HG03521 (cell line): ENCODE results near the gene SLF1.

ENCODE experiments used
- ATAC-seq: cut with Tn5 transposase; IDR thresholded peaks from one replicate; pipeline ENCODE4 v1.9.1; 2021; ENCODE audit warnings: mild to moderate bottlenecking, moderate library complexity; ENCODE audit not compliant: unreplicated experiment

SLF1 gene

DNA sequence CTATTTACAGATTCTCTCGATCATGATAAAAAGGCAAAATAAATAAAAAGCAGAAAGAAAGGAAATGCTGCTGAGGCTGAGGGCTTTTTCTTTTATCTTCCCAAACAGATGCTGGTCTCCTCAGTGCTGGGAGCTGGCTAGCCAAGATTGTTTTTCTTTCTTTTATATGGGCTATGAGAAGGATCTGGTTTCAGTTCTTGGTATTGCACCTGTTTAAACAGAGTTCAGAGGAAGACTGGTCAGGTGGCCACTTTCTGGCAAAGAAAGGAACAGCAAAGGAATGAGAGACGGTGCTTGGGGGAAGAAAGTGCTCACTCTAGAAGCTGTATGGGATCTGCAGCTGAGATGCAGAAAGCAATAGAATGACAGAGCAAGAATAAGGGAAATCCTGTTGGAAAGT, 88.9 kb downstream of the SLF1 start:
- no peak for ATAC-seq

DNA sequence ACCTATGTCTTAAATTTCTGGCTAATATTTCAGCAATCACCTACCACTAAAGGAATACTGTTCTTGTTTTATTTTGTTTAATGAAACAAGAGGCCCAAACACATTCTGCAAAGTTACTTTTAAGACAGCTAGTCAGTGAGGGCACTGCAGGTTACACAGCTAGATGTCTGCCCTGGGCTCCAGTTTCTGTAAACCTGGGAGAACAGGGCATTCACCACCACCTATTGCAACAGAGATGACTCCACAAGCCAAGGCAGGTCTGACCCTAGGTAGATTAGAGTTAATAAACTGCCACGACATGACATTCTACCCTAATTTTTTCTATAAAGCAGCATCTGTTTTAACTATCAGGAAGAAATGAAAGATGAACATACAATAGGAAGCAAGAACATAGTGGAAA, 90.8 kb downstream of the SLF1 start:
- no peak for ATAC-seq

DNA sequence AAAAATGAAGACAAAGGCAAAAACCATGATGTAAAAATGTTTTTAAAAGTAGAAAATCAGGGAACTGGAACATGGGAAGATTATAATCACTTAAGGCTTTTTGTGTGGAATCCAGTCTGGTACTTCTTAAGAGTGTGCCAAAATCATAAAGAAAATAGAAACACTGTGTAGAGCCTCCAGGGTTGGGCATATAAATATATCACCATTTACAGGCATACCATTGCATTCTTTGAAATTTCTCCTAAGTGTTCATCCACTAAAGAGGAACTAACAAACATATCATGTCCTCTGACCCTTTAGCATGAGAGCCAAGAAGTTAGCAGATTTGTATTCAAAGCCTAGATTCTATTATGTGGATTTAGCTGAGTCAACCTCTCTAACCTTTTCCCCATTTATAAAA, 93.3 kb downstream of the SLF1 start:
- ATAC-seq, result no peak

DNA sequence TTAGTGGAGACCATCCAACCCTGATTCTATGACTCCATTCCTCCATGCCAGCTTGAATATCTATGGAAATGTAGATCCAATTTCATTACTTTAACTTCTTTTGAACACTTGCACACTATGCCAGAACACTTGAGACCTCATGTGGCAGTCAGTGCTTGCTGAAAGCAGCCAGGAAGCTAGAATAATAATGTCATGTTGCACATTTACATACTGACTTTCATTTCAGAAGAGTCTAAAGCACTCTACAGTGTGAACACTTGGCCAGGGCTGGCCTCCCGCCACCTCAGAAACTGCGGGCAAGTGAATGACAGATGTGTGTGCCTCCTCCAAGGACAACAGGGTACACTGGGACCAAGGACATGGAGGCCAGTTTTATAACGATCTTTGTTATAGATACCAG, 97.3 kb downstream of the SLF1 start:
- no peak for ATAC-seq

- ATAC-seq, result no peak
Observed at GRCh38 chr5:94725142-94725541, 106.7 kb downstream of the SLF1 start.

- no peak for ATAC-seq
Observed at GRCh38 chr5:94731471-94731870, 113.0 kb downstream of the SLF1 start.

DNA sequence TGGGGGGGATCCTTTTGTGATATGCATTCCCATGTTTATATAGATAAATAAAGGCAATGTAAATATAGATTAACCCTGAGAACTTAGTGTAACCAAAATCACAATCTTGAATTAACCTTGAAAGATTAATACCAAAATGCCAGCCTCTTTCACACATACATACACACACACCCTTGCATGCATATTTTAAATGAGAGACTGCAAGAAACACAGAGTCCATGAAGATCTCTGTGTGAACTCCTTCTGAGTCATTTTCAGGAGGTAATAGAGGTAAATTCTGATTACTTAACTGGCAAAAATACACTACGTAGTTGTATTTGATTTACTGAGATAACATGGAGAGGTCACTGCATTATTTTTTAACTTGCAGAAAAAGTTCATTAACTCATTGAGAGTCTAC, 118.0 kb downstream of the SLF1 start:
- no peak for ATAC-seq

DNA sequence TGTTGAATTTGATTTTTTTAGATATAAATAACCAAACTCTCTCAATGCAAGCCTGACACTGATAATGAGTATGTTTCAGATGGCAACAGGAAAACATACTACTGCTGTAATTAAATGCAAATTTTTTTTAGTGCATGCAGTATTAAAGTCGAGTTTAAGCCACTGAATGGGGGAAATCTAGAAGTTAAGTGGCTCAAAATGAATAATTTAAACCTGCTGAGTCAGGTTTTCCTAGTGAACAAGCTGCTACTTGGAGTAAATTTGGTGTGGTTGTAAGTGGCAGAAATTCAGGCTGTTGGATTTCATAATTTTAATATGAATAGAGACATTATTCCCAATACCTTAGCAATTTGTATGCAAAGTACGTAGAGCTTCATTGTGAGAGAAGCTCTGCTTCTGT, 121.8 kb downstream of the SLF1 start:
- no peak for ATAC-seq

- ATAC-seq, result no peak
Observed at GRCh38 chr5:94742852-94743251, 124.4 kb downstream of the SLF1 start.

DNA sequence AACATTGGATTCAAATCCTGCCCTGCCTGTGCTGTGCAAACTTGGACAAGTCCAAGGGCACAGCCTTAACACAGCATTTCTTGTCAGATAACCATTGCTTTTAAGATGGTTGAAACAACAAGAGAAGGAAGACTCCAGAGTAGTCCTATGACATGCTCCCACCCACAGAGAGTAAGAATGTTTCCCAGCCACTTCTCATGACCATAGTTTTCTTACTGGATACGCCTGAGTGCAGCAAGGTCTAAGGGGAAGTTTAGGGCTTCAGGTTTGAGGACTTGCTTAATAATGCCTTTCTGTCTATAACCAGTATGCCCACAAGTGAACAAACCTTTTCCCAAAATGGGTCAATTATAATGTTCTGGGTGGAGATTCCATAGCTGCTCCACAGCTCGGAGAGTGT, 126.4 kb downstream of the SLF1 start:
- ATAC-seq, result no peak

DNA sequence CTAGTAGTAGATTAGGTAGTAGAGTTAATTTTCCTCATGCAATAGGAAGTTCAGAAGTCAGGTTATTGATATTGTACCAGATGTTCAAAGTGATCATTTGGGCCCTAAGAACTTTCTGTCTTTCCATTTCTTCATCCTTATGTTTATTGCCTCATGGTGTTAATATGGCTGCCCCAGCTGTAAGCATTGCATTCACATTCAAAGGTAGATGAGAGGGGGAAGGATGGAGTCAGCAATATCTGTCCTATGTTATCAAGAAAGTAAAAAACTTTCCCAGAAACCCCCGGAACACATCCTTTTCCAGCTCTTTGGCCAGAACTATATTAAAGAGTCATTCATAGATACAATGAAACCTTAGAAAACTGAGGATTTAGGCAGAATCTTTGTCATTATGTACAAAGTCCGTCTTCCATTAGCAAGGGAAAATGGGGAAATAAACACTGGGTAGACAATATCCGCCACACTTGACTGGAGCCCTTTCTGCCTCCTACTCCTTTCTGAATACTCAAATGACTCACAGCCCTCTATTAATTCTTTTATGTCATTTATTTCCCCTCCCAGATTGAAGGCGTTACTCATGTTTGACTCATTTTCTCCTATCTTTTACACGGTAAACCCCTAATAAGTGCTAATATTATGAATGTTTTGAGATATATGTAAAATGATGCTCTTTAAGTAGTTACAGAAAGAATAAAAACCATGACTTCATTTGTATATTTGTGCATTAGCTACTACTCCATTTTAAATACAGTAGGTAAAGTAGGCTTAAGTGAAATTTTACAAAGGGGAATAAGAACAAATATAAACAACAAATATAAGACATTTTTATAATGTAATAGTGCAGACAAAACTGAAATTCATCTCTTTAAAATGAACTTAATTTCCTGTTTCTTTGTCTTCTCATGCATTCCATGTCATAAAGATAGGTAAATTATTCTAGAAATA, 127.6 kb downstream of the SLF1 start:
- peak; percentile 76 for ATAC-seq

DNA sequence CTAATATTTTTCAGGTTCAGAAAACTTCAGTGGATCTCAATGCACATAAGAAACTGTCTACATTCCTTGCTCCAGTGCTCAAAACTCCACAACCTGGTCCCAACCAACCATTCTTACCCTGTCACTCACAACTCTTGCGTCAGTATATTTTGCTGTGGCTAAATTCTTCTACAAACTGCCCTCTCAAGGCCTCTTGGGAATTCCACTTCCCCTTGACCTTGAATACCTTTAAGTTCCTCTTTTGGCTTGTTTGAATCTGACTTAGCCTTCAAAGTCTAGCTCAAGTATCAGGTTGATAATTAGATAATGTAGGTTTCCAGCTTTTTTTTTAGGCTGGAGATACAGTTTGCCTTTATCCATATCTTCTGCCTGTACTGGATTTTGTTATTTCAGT, 128.3 kb downstream of the SLF1 start:
- peak; percentile 38 for ATAC-seq
